Prostate gland (tissue), 2 donors: Measurements from ENCODE around the gene SLC38A5. TPM values are rescaled to one million over a fixed set of nuclear protein-coding genes. Genes with fewer than 3 reads are reported as not detected.

Source experiments
- DNase-seq: peaks from one replicate; pipeline ENCODE4 v3.0.0-alpha.2; 2019; ENCODE audit warnings: low spot score
- H3K27ac ChIP-seq, 2 donors: fragments of 200-600 bp; sonication (generic); 2 replicates each; pipeline ENCODE4 v1.5.1; 2017 to 2019
- H3K27me3 ChIP-seq: fragments of 200-600 bp; sonication (generic); replicated peaks from 2 replicates; pipeline ENCODE4 v1.5.1; 2019; ENCODE audit not compliant: insufficient read depth
- H3K36me3 ChIP-seq, 2 donors: fragments of 200-600 bp; sonication (generic); 1 replicate in 1 of 2; 2 replicates in 1 of 2; pipeline versions ENCODE4 v1.5.1 to v1.8.1; 2017 to 2019
- H3K4me1 ChIP-seq: fragments of 200-600 bp; sonication (generic); replicated peaks from 2 replicates; pipeline ENCODE4 v1.5.1; 2019
- H3K4me3 ChIP-seq, 2 donors: fragments of 200-600 bp; sonication (generic); 2 replicates each; pipeline ENCODE4 v1.5.1; 2017 to 2019
- H3K9me3 ChIP-seq: fragments of 200-600 bp; sonication (generic); 2 replicates; pipeline ENCODE4 v1.5.1; 2017
- CTCF ChIP-seq, 4 experiments: fragments of 200-600 bp in 2 of 4; fragments of 450-650 bp in 2 of 4; sonication (generic) in 2 of 4; IDR thresholded peaks; 1 replicate in 3 of 4; 2 replicates in 1 of 4; pipeline ENCODE4 v1.5.1; 2016 to 2019; ENCODE audit warnings: antibody characterized with exemption in 4 of 4, mild to moderate bottlenecking in 2 of 4, moderate library complexity in 2 of 4
- POLR2A ChIP-seq: fragments of 450-650 bp; IDR thresholded peaks from one replicate; pipeline ENCODE4 v1.6.1; 2016; ENCODE audit warnings: antibody characterized with exemption, mild to moderate bottlenecking
- POLR2AphosphoS5 ChIP-seq: sonication (generic); formaldehyde crosslinking; IDR thresholded peaks from one replicate; pipeline ENCODE4 v1.6.1; 2017; ENCODE audit warnings: antibody characterized with exemption
- WGBS: methylation state at CpG from one replicate; pipeline ENCODE4 v1.1.5; 2018; 5-methylcytosine and 5-hydroxymethylcytosine counted together
- intact Hi-C: fragments of 100-400 bp; cut with DNase I; formaldehyde crosslinking; loops from one replicate; pipeline ENCODE4 v1.14.2; 2022
- total RNA-seq, 2 donors: library from RNA; depleted of rRNA; stranded (reverse); fragments of >200 nt; gene quantifications; one replicate each; pipeline ENCODE4 v1.1.0, GENCODE V29; 2016

Gene SLC38A5
- total RNA-seq, 2 donors from 2014 or later, result 3.0 to 6.2 TPM

- H3K4me1 ChIP-seq, result no peaks in the 10 kb centered on the region
- DNase-seq, result no peak
- H3K27me3 ChIP-seq, result no peaks in the 10 kb centered on the region
- TF ChIP-seq POLR2AphosphoS5, result no peak
- TF ChIP-seq CTCF (IDR thresholded peaks at IDR 0.05), result no peak
- no peak for TF ChIP-seq POLR2A
- intact Hi-C loops, result no loop called here
- H3K27ac ChIP-seq, result no peak overlapping the region
- H3K4me3 ChIP-seq, result no peak overlapping the region
- H3K9me3 ChIP-seq, result no peaks in the 10 kb centered on the region
- WGBS, result 49% methylated on average over 12 of the region's 12 CpGs
- H3K36me3 ChIP-seq, result no peaks in the 10 kb centered on the region
Measured at GRCh38 chrX:48472851-48473703, 3.0 kb upstream of the SLC38A5 start.

DNA sequence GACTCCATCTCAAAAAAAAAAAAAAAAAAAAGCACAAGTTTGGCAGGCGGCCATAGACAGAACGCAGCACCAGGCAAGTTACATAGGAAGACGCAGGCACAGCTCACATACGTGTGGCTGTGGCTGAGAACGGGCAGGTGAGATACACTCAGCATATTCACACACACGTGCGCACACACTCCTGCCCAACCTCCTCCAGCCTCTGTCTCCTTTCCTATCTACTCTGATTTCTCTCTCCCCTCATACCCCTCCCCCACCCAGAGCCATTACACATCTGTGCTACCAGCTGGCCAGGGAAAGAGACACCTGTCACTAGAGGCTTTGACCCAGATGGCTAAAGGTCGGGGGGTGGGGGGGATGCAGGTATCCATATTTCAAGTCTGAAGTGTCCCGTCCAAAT lies 2.2 kb upstream of the SLC38A5 start:
- H3K4me3 ChIP-seq, result no peak overlapping the region
- H3K36me3 ChIP-seq, result no peaks in the 10 kb centered on the region
- no peaks in the 10 kb centered on the region for H3K27me3 ChIP-seq
- intact Hi-C loops, result no loop called here
- no peak overlapping the region for H3K27ac ChIP-seq
- no peak for DNase-seq
- no peaks in the 10 kb centered on the region for H3K4me1 ChIP-seq
- 69% methylated on average over 9 of the region's 9 CpGs for WGBS
- H3K9me3 ChIP-seq, result no peaks in the 10 kb centered on the region
- TF ChIP-seq CTCF (IDR thresholded peaks at IDR 0.05) (no peak), POLR2A (no peak), POLR2AphosphoS5 (no peak)

DNA sequence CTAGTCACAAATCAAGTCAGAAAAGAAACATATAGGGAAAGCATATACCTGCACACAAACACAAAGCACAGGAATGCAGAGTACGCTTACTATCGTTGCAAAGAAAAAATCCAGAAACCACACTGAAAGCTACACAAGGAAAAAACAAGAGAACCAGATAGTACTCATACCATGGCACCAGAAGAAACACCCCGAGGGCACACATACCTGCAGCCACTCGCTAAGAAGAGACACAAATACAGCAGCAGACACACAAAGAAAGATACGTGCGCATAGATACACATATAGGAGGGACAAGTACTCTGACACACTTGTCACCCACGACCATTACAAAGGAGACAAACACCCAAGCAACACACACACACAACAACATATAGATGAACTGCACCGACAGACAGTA lies 1.4 kb upstream of the SLC38A5 start:
- DNase-seq, result no peak
- intact Hi-C loops, result no loop called here

GRCh38 chrX:48470833-48471118 lies 716 bp upstream of the SLC38A5 start:
- intact Hi-C loops, result no loop called here
- 94% methylated on average over 4 of the region's 9 CpGs for WGBS
- Histone ChIP-seq H3K4me1 (no peaks in the 10 kb centered on the region), H3K27ac (no peak overlapping the region), H3K9me3 (no peaks in the 10 kb centered on the region), H3K36me3 (no peaks in the 10 kb centered on the region), H3K27me3 (no peaks in the 10 kb centered on the region), H3K4me3 (no peak overlapping the region)
- TF ChIP-seq POLR2A, result no peak
- TF ChIP-seq CTCF (IDR thresholded peaks at IDR 0.05), result no peak
- TF ChIP-seq POLR2AphosphoS5, result no peak
- DNase-seq, result no peak

More for the DNA sequence above, 1.4 kb upstream of the SLC38A5 start:
- H3K36me3 ChIP-seq, result no peaks in the 10 kb centered on the region
- H3K4me1 ChIP-seq, result no peaks in the 10 kb centered on the region
- TF ChIP-seq POLR2AphosphoS5, result no peak
- TF ChIP-seq CTCF (IDR thresholded peaks at IDR 0.05), result no peak
- TF ChIP-seq POLR2A, result no peak
- H3K27ac ChIP-seq, result no peak overlapping the region
- no peak overlapping the region for H3K4me3 ChIP-seq
- no peaks in the 10 kb centered on the region for H3K27me3 ChIP-seq
- 41% methylated on average over 8 of the region's 8 CpGs for WGBS
- H3K9me3 ChIP-seq, result no peaks in the 10 kb centered on the region
